Progenitor cell of endocrine pancreas (in vitro differentiated cells): Measurements from ENCODE around the gene TRIM47. TPM values are rescaled to one million over a fixed set of nuclear protein-coding genes. Genes with fewer than 3 reads are reported as not detected.
A peak's percentile ranks its signal among the peaks of the same experiment; 100 is the strongest.
"Not testable (repeated sequence)": the region's sequence is repeated elsewhere in the genome, so short reads cannot be mapped to it uniquely, and the experiment has no call there.

ENCODE experiments used
- DNase-seq: peaks from one replicate; pipeline ENCODE4 v3.0.0; 2021; ENCODE audit warnings: low spot score; ENCODE audit not compliant: unreplicated experiment
- H3K27ac Mint-ChIP-seq: 2 replicates; pipeline ENCODE4 v1.8.0; 2021; ENCODE audit warnings: mild to moderate bottlenecking, moderate library complexity, mixed read lengths
- H3K27me3 Mint-ChIP-seq: 2 replicates; pipeline ENCODE4 v1.8.0; 2021; ENCODE audit warnings: mixed read lengths
- H3K36me3 Mint-ChIP-seq: 2 replicates; pipeline ENCODE4 v1.8.0; 2022; ENCODE audit warnings: mixed read lengths; ENCODE audit not compliant: insufficient read depth
- H3K4me1 Mint-ChIP-seq: 2 replicates; pipeline ENCODE4 v1.8.0; 2021; ENCODE audit warnings: low read depth, mixed read lengths
- H3K4me3 Mint-ChIP-seq: 2 replicates; pipeline ENCODE4 v1.8.0; 2021; ENCODE audit warnings: low read depth, mild to moderate bottlenecking, moderate library complexity, mixed read lengths
- H3K9me3 Mint-ChIP-seq: 2 replicates; pipeline ENCODE4 v1.8.0; 2021; ENCODE audit warnings: low read depth, mixed read lengths
- CTCF ChIP-seq: fragments of 200-600 bp; sonication (generic); IDR thresholded peaks from one replicate; pipeline ENCODE4 v1.5.0; 2021; ENCODE audit warnings: antibody characterized with exemption, mild to moderate bottlenecking; ENCODE audit not compliant: unreplicated experiment
- total RNA-seq: library from RNA; stranded (reverse); gene quantifications from 2 replicates; pipeline ENCODE4 v1.2.1, GENCODE V29; 2021

The TRIM47 gene
- total RNA-seq, 1 donor from 2014 or later = 1.0 TPM

DNA sequence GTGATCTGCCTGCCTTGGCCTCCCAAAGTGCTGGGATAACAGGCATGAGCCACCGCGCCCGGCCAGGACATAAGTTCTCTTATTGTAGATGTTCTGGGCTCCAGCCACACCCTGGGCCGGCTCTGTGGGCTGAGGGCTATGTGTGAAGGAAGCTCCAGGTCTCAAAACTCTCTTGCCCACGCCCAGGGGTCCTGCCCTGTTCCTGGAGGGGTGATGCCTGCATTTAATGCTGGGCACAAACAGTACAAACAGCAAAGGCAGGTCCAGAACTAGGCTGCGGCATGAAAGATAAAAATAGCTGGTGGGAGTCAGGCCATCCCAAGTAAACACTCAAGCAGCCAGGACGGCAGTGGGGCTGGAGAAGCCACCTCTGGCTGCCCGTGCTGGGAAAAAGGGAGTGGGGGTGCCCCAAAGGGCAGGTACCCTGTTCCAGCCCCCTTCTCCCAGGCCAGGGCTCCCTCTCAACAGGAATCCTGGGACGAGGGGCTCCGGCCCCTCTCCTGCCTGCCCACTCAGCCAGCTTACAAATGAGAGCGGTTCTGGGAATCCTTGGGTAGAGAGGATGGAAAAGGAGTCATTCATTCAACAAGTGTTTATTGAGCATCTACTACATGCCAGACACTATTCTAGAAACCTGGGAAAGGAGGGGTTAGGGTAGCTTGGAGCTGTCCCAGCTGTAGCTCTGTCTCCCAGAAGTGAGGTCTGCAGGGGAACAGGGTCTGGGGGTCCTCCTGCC is 4.6 kb downstream of the TRIM47 start:
- no peak overlapping the region for H3K27ac Mint-ChIP-seq
- TF ChIP-seq CTCF = no peak
- peaks cover 22% of the 10 kb centered on the region for H3K27me3 Mint-ChIP-seq
- H3K4me3 Mint-ChIP-seq = no peak overlapping the region
- DNase-seq = no peak
- H3K9me3 Mint-ChIP-seq = no peaks in the 10 kb centered on the region
- no peaks in the 10 kb centered on the region for H3K36me3 Mint-ChIP-seq
- peaks cover 2% of the 10 kb centered on the region for H3K4me1 Mint-ChIP-seq

DNA sequence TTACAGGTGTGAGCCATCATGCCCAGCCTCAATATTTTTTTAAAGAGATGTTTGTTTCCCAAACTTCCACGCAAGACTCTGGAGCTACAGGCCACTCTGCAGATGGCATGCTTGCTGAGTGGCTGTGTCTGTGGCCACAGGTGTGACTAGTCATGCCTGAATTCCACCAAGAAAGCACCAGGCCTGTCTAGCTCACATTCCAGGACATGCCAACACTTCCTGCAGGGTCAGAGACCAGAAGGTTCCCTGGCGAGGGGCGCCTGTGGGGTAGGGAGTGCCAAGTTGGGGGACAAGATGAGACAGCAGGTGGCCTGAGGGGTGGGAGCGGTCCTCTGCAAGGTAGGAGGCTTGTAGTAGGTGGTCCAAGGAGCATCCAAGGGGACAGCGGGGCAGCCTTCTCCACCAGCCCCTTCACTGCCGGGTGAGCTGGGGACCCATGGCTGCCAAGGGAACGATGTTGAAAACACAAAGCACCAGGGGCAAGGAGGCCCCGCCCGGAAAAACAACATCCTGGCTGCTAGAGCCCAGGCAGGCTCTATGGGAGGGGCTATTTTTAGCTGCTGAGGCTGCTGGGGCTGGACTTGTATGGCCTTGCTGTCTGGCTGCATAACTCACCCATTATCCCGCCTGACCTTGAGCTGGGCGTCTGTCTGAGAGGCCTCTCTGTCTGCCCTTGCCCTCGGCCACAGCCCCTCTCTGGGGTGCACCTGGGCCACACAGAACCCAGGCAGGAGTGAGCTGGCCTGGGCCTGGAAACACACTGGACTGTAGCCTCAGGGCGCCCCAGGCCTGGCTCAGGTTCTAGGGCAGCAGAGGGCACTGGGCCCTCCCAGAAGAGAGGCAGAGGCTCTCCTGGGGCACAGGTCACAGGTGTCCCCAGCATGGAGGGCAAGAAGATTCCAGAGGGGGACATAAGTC is 5.7 kb downstream of the TRIM47 start:
- Mint-ChIP-seq H3K4me3 (no peak overlapping the region), H3K27me3 (peaks cover 17% of the 10 kb centered on the region), H3K27ac (no peak overlapping the region), H3K36me3 (no peaks in the 10 kb centered on the region), H3K9me3 (no peaks in the 10 kb centered on the region), H3K4me1 (peaks cover 2% of the 10 kb centered on the region)
- no peak for TF ChIP-seq CTCF
- DNase-seq = no peak

DNA sequence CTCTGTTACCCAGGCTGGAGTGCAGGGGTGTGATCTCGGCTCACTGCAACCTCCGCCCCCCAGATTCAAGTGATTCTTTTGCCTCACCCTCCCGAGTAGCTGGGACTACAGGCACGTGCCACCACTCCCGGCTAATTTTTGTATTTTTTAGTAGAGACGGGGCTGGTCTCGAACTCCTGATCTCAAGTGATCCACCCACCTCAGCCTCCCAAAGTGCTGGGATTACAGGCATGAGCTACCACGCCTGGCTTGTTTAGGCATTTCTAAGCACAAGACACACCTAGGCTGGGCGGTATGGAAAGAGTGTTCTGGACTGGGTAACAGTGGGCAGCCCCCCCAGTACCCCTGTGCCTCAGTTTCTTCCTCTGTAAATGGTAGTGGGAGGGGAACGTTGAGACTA is 8.2 kb downstream of the TRIM47 start:
- H3K9me3 Mint-ChIP-seq, H3K27me3 Mint-ChIP-seq, H3K4me3 Mint-ChIP-seq, H3K4me1 Mint-ChIP-seq, DNase-seq, H3K27ac Mint-ChIP-seq, H3K36me3 Mint-ChIP-seq: not testable (repeated sequence)

- no peak for DNase-seq
- Mint-ChIP-seq H3K9me3 (no peaks in the 10 kb centered on the region), H3K4me3 (no peak overlapping the region), H3K27me3 (no peaks in the 10 kb centered on the region), H3K27ac (peak overlapping the region; percentile 34), H3K36me3 (no peaks in the 10 kb centered on the region), H3K4me1 (no peaks in the 10 kb centered on the region)
- TF ChIP-seq CTCF = no peak
These were observed 8.9 kb downstream of the TRIM47 start for GRCh38 chr17:75869282-75870141.

DNA sequence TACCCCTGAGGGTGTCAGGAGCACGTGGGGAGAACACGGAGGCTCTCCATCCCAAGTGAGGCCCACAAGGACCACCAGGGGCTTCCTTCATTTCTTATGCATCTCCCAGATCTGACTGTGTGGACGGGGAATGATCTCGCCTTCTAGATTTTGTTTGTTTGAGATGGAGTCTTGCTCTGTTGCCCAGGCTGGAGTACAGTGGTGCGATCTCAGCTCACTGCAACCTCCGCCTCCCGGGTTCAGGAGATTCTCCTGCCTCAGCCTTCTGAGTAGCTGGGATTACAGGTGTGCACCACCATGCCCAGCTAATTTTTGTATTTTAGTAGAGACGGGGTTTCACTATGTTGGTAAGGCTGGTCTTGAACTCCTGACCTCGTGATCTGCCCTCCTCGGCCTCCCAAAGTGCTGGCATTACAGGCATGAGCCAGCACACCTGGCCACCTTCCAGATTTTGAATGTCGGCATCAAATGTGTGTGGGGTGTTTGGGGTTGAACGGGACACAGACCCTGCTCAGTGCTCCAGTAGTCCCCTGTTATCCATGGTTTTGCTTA is 9.6 kb downstream of the TRIM47 start:
- H3K4me3 Mint-ChIP-seq, H3K4me1 Mint-ChIP-seq, H3K9me3 Mint-ChIP-seq, DNase-seq, H3K27me3 Mint-ChIP-seq, H3K36me3 Mint-ChIP-seq: not testable (repeated sequence)
- H3K27ac Mint-ChIP-seq = peak overlapping the region; percentile 34

GRCh38 chr17:75865404-75866188 is 12.8 kb downstream of the TRIM47 start:
- H3K4me1 Mint-ChIP-seq, H3K36me3 Mint-ChIP-seq, H3K9me3 Mint-ChIP-seq, H3K27me3 Mint-ChIP-seq, DNase-seq, H3K4me3 Mint-ChIP-seq: not testable (repeated sequence)
- peak overlapping the region; percentile 26 for H3K27ac Mint-ChIP-seq

DNA sequence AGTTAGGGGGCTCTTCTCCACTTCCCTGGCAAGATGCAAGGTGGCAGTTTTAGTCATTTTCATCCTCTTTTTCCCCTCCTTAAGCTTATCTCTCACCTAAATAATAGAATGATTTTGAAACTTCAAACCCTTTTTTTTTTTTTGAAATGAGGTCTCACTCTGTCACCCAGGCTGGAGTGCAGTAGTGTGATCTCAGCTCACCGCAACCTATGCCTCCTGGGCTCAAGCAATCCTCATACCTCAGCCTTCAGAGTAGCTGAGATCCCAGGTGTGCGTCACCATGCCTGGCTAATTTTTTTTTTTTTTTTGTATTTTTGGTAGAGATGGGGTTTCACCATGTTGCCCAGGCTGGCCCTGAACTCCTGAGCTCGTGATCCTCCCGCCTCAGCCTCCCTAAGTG is 13.5 kb downstream of the TRIM47 start:
- H3K27ac Mint-ChIP-seq, H3K4me1 Mint-ChIP-seq, H3K4me3 Mint-ChIP-seq: not testable (repeated sequence)

More for the DNA sequence above, 13.5 kb downstream of the TRIM47 start:
- H3K9me3 Mint-ChIP-seq, H3K27me3 Mint-ChIP-seq, DNase-seq, H3K36me3 Mint-ChIP-seq: not testable (repeated sequence)
